ENCODE results near the gene SMAD1. TPM values are rescaled to one million over a fixed set of nuclear protein-coding genes. Genes with fewer than 3 reads are reported as not detected.

SMAD1 gene
- total and polyA plus RNA-seq, 2 of the 4 experiments (the other 2 are of a cell fraction): 11.6 to 17.6 TPM

DNA sequence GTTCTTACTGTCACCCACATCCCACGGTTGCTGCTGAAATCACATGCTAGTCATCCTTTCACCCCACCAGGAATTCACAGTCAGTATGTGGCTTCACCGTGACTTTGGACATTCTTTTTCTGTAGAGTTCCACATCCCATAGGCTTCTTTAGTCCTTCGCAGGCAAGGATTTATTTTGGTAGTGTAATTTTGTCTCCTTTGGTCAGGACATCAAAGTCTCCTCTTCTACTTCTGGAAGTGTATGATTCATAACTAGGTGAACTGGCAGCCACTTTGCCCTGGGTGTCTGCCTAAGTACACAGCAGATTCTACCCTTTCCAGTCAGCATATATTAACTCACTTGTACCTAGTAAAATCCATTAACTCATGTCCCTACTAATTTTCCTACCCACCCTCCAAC lies 99.3 kb downstream of the SMAD1 start:
- no peak overlapping the region for H3K18ac ChIP-seq (ENCODE audit: low read depth, low read length)
- no peak overlapping the region for H2AK9ac ChIP-seq (replicated peaks; ENCODE audit: low read depth, low read length, poor library complexity)
- no peaks in the 10 kb centered on the region for H3K9me1 ChIP-seq (ENCODE audit: insufficient read depth, low read length)
- H2AK5ac ChIP-seq (ENCODE audit: low read depth, low read length): no peak overlapping the region
- no peak overlapping the region for H3K23ac ChIP-seq (ENCODE audit: low read depth, low read length)
- H3K14ac ChIP-seq (replicated peaks; ENCODE audit: low read depth, low read length): no peak overlapping the region
- ChIA-PET POLR2A (ENCODE audit: unreplicated experiment) (no interaction called here), CTCF (no interaction called here)
- peaks cover 7% of the 10 kb centered on the region for H3K27me3 ChIP-seq (ENCODE audit: control insufficient read depth, insufficient read depth, low read length)
- no peak overlapping the region for H3K56ac ChIP-seq (ENCODE audit: extremely low read depth, insufficient read depth, low read length)
- no peak overlapping the region for H4K91ac ChIP-seq (ENCODE audit: insufficient read depth, low read depth, low read length)
- H3K79me1 ChIP-seq (ENCODE audit: low read depth in 1 of 2, low read length in 2 of 2): no peaks in the 10 kb centered on the region
- H4K8ac ChIP-seq (ENCODE audit: low read depth in 2 of 2, low read length in 2 of 2): no peak overlapping the region
- intact Hi-C loops (cut with micrococcal nuclease): no loop called here
- no peak overlapping the region for H3K4ac ChIP-seq (ENCODE audit: low read depth, low read length)
- no peak overlapping the region for H2BK5ac ChIP-seq (ENCODE audit: low read depth, low read length, poor library complexity, severe bottlenecking)
- H2BK120ac ChIP-seq (ENCODE audit: low read depth, low read length): no peak overlapping the region
- dilution Hi-C loops (cut with HindIII; ENCODE audit: low sequenced_read_pairs, unreplicated experiment): no loop called here
- no TSS peak for BruUV-seq (replicated peaks)
- no peak overlapping the region for H4K5ac ChIP-seq (ENCODE audit: low read depth, low read length)
- no peak overlapping the region for H2BK20ac ChIP-seq (ENCODE audit: low read depth, low read length)
- in situ Hi-C loops (cut with MboI; ENCODE audit: low sequenced_read_pairs): loop anchor here (25.0 kb wide), 1 partner anchor 1394 kb away; no protein-coding TSS in a partner anchor
- no peak for ATAC-seq (ENCODE audit: low read depth)
- H3K9ac ChIP-seq (ENCODE audit: low read depth, low read length): no peak overlapping the region
- no peak for DNase-seq
- no peak for TF ChIP-seq FOS (IDR thresholded peaks at IDR 0.05; ENCODE audit: low read depth, low read length)
- TF ChIP-seq, protein P1, sequence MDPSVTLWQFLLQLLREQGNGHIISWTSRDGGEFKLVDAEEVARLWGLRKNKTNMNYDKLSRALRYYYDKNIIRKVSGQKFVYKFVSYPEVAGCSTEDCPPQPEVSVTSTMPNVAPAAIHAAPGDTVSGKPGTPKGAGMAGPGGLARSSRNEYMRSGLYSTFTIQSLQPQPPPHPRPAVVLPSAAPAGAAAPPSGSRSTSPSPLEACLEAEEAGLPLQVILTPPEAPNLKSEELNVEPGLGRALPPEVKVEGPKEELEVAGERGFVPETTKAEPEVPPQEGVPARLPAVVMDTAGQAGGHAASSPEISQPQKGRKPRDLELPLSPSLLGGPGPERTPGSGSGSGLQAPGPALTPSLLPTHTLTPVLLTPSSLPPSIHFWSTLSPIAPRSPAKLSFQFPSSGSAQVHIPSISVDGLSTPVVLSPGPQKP (IDR thresholded peaks at IDR 0.05; ENCODE audit: borderline replicate concordance, low read depth, low read length): no peak
- TF ChIP-seq, protein P2, sequence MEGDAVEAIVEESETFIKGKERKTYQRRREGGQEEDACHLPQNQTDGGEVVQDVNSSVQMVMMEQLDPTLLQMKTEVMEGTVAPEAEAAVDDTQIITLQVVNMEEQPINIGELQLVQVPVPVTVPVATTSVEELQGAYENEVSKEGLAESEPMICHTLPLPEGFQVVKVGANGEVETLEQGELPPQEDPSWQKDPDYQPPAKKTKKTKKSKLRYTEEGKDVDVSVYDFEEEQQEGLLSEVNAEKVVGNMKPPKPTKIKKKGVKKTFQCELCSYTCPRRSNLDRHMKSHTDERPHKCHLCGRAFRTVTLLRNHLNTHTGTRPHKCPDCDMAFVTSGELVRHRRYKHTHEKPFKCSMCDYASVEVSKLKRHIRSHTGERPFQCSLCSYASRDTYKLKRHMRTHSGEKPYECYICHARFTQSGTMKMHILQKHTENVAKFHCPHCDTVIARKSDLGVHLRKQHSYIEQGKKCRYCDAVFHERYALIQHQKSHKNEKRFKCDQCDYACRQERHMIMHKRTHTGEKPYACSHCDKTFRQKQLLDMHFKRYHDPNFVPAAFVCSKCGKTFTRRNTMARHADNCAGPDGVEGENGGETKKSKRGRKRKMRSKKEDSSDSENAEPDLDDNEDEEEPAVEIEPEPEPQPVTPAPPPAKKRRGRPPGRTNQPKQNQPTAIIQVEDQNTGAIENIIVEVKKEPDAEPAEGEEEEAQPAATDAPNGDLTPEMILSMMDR (conservative IDR thresholded peaks at IDR 0.05; ENCODE audit: low read depth, low read length): no peak
- TF ChIP-seq NFE2L2 (IDR thresholded peaks at IDR 0.05; ENCODE audit: low read depth, low read length): no peak
- TF ChIP-seq RAD21 (IDR thresholded peaks at IDR 0.05; ENCODE audit: low read length): no peak
- no peak for TF ChIP-seq SMC3 (IDR thresholded peaks at IDR 0.05; ENCODE audit: low read depth, low read length)
- no peak for TF ChIP-seq MAZ (IDR thresholded peaks at IDR 0.05; ENCODE audit: borderline replicate concordance, low read depth, low read length)
- TF ChIP-seq RFX5 (IDR thresholded peaks at IDR 0.05; ENCODE audit: low read depth, low read length): no peak
- no peak for TF ChIP-seq CEBPB (IDR thresholded peaks at IDR 0.05; ENCODE audit: low read depth, low read length)
- no peak for TF ChIP-seq MAFK (IDR thresholded peaks at IDR 0.05; ENCODE audit: low read depth, low read length)
- TF ChIP-seq, protein P3, sequence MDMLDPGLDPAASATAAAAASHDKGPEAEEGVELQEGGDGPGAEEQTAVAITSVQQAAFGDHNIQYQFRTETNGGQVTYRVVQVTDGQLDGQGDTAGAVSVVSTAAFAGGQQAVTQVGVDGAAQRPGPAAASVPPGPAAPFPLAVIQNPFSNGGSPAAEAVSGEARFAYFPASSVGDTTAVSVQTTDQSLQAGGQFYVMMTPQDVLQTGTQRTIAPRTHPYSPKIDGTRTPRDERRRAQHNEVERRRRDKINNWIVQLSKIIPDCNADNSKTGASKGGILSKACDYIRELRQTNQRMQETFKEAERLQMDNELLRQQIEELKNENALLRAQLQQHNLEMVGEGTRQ (IDR thresholded peaks at IDR 0.05; ENCODE audit: low read depth, low read length): no peak
- TF ChIP-seq MXI1 (IDR thresholded peaks at IDR 0.05; ENCODE audit: borderline replicate concordance, low read depth, low read length): no peak
- TF ChIP-seq POLR2A (IDR thresholded peaks at IDR 0.05; ENCODE audit: low read depth, low read length): no peak
- H3K4me2 ChIP-seq (ENCODE audit: low read depth, low read length): no peak overlapping the region
- H3K4me3 ChIP-seq (ENCODE audit: insufficient read depth, low read depth, low read length): no peak overlapping the region
- H3K9me3 ChIP-seq (ENCODE audit: control insufficient read depth, insufficient read depth, low read length): no peaks in the 10 kb centered on the region
- H3K36me3 ChIP-seq (ENCODE audit: control insufficient read depth, insufficient read depth, low read length): no peaks in the 10 kb centered on the region
- no peaks in the 10 kb centered on the region for H4K20me1 ChIP-seq (ENCODE audit: insufficient read depth, low read length)
- WGBS, 2 experiments (ENCODE audit: extremely low coverage in 2 of 2, insufficient read length in 1 of 2): no CpG with 5 or more reads among the region's 3 CpGs
- H2AFZ ChIP-seq (replicated peaks; ENCODE audit: low read length, poor library complexity): no peak overlapping the region
- H2BK15ac ChIP-seq (ENCODE audit: low read depth, low read length): no peak overlapping the region
- no peak overlapping the region for H3K27ac ChIP-seq (ENCODE audit: insufficient read depth, low read length)
- no peaks in the 10 kb centered on the region for H3K4me1 ChIP-seq (ENCODE audit: control insufficient read depth, insufficient read depth, low read length)
